SU-DHL-6 (cell line): Measurements from ENCODE around the gene SLC6A7.

Source experiments
- H2AFZ ChIP-seq: fragments of 200-600 bp; sonication (generic); 2 replicates; pipeline ENCODE4 v1.6.1; 2014; ENCODE audit warnings: low read depth, mild to moderate bottlenecking, moderate library complexity, mixed read lengths, antibody characterized with exemption, low read length; ENCODE audit not compliant: severe bottlenecking
- H3F3A ChIP-seq: fragments of 200-600 bp; shearing (Covaris generic); 2 replicates; pipeline ENCODE4 v1.6.0; 2016; ENCODE audit warnings: antibody characterized with exemption, mild to moderate bottlenecking; ENCODE audit not compliant: insufficient read depth
- H3K27ac ChIP-seq: fragments of 200-600 bp; sonication (generic); 2 replicates; pipeline ENCODE4 v1.5.1; 2016; ENCODE audit warnings: low read depth, mild to moderate bottlenecking, low read length, moderate library complexity, mixed read lengths
- H3K27me3 ChIP-seq: fragments of 200-600 bp; sonication (generic), shearing (Covaris generic); 2 replicates; pipeline ENCODE4 v1.6.0; 2014; ENCODE audit warnings: mild to moderate bottlenecking, low read length
- H3K36me3 ChIP-seq: fragments of 200-600 bp; sonication (generic); 2 replicates; pipeline ENCODE4 v1.6.1; 2014; ENCODE audit warnings: mild to moderate bottlenecking, low read length, mixed read lengths
- H3K4me2 ChIP-seq: fragments of 300-600, 200-600 bp; shearing (Covaris generic), sonication (generic); 2 replicates; pipeline ENCODE4 v1.6.0; 2014; ENCODE audit warnings: low read length, low read depth, mild to moderate bottlenecking; ENCODE audit not compliant: poor library complexity, severe bottlenecking
- H3K4me3 ChIP-seq: fragments of 200-600 bp; sonication (generic); 2 replicates; pipeline ENCODE4 v1.5.1; 2014; ENCODE audit warnings: antibody characterized with exemption, low read length, mild to moderate bottlenecking, mixed read lengths; ENCODE audit not compliant: insufficient read depth, poor library complexity, severe bottlenecking
- H3K79me2 ChIP-seq: fragments of 200-600 bp; sonication (generic); 2 replicates; pipeline ENCODE4 v1.6.1; 2014; ENCODE audit warnings: mild to moderate bottlenecking, low read length, moderate library complexity; ENCODE audit not compliant: insufficient read depth
- H3K9ac ChIP-seq: fragments of 200-600 bp; sonication (generic); 2 replicates; pipeline ENCODE4 v1.7.0; 2014; ENCODE audit warnings: mild to moderate bottlenecking, low read length
- H3K9me2 ChIP-seq: fragments of 200-600 bp; sonication (generic); replicated peaks from 2 replicates; pipeline ENCODE4 v1.6.1; 2014; ENCODE audit warnings: low read length; ENCODE audit not compliant: insufficient read depth
- H3K9me3 ChIP-seq: fragments of 200-600 bp; sonication (generic); 2 replicates; pipeline ENCODE4 v1.6.1; 2014; ENCODE audit warnings: low read length, mixed read lengths; ENCODE audit not compliant: insufficient read depth
- H4K20me1 ChIP-seq: fragments of 200-600 bp; sonication (generic); 2 replicates; pipeline ENCODE4 v1.6.1; 2014; ENCODE audit warnings: low read depth, mild to moderate bottlenecking, antibody characterized with exemption, low read length, moderate library complexity, mixed read lengths
- CTCF ChIP-seq: fragments of 200-600 bp; sonication (generic); IDR thresholded peaks from one replicate; pipeline ENCODE4 v1.5.1; 2017; ENCODE audit warnings: antibody characterized with exemption, mild to moderate bottlenecking, low read length, moderate library complexity; ENCODE audit not compliant: insufficient read depth, poor library complexity, severe bottlenecking
- EZH2phosphoT487 ChIP-seq: fragments of 200-600 bp; sonication (generic), shearing (Covaris generic); conservative IDR thresholded peaks from 2 replicates; pipeline ENCODE4 v1.6.1; 2018; ENCODE audit warnings: mild to moderate bottlenecking, antibody characterized with exemption, low read length, moderate library complexity, mixed read lengths

SLC6A7 gene

GRCh38 chr5:150249744-150250143 lies 59.9 kb downstream of the SLC6A7 start:
- H3F3A ChIP-seq, result no peaks in the 10 kb centered on the region
- H2AFZ ChIP-seq, result no peak overlapping the region
- H3K27ac ChIP-seq, result no peak overlapping the region
- no peaks in the 10 kb centered on the region for H3K36me3 ChIP-seq
- no peaks in the 10 kb centered on the region for H3K79me2 ChIP-seq
- no peak overlapping the region for H3K4me2 ChIP-seq
- no peaks in the 10 kb centered on the region for H3K9me3 ChIP-seq
- H3K4me3 ChIP-seq, result no peak overlapping the region
- no peak overlapping the region for H3K9ac ChIP-seq
- no peak for TF ChIP-seq EZH2phosphoT487
- TF ChIP-seq CTCF, result no peak
- no peaks in the 10 kb centered on the region for H4K20me1 ChIP-seq
- no peaks in the 10 kb centered on the region for H3K9me2 ChIP-seq
- H3K27me3 ChIP-seq, result no peaks in the 10 kb centered on the region

GRCh38 chr5:150251504-150251903 lies 61.6 kb downstream of the SLC6A7 start:
- Histone ChIP-seq H3K9me3 (no peaks in the 10 kb centered on the region), H3K79me2 (no peaks in the 10 kb centered on the region), H3K9me2 (no peaks in the 10 kb centered on the region), H3K27ac (no peak overlapping the region), H3K27me3 (no peaks in the 10 kb centered on the region), H3K9ac (no peak overlapping the region), H2AFZ (no peak overlapping the region), H3F3A (no peaks in the 10 kb centered on the region), H3K4me3 (no peak overlapping the region), H3K36me3 (no peaks in the 10 kb centered on the region), H3K4me2 (no peak overlapping the region), H4K20me1 (no peaks in the 10 kb centered on the region)
- TF ChIP-seq EZH2phosphoT487 (no peak), CTCF (no peak)

DNA sequence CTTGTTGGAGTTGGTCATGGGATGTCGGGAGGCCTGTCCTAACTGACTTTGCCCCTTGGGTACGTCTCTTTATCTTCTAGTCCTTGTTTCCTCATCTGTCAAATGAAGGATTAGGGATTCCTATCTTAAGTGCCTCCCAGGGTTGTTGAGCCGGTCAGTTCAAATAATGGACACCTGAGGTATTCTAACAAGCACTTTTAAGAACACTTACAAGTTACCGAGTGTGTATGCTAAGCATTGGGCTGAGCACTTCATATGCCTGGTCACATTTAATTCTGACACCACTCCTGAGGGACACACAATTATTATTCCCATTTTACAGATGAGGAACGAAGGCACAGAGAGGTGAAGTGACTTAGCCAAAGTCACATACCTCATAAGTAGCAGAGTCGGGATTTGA lies 62.6 kb downstream of the SLC6A7 start:
- H3K27ac ChIP-seq, result no peak overlapping the region
- H3K9me3 ChIP-seq, result no peaks in the 10 kb centered on the region
- no peak overlapping the region for H3K4me2 ChIP-seq
- H3K36me3 ChIP-seq, result no peaks in the 10 kb centered on the region
- H3F3A ChIP-seq, result no peaks in the 10 kb centered on the region
- no peak overlapping the region for H3K9ac ChIP-seq
- TF ChIP-seq EZH2phosphoT487 (no peak), CTCF (no peak)
- no peak overlapping the region for H3K4me3 ChIP-seq
- H3K9me2 ChIP-seq, result no peaks in the 10 kb centered on the region
- no peaks in the 10 kb centered on the region for H4K20me1 ChIP-seq
- H3K27me3 ChIP-seq, result no peaks in the 10 kb centered on the region
- no peaks in the 10 kb centered on the region for H3K79me2 ChIP-seq
- no peak overlapping the region for H2AFZ ChIP-seq
